Measurements from ENCODE around the gene OR14A16.

The OR14A16 gene, protein sequence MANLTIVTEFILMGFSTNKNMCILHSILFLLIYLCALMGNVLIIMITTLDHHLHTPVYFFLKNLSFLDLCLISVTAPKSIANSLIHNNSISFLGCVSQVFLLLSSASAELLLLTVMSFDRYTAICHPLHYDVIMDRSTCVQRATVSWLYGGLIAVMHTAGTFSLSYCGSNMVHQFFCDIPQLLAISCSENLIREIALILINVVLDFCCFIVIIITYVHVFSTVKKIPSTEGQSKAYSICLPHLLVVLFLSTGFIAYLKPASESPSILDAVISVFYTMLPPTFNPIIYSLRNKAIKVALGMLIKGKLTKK

DNA sequence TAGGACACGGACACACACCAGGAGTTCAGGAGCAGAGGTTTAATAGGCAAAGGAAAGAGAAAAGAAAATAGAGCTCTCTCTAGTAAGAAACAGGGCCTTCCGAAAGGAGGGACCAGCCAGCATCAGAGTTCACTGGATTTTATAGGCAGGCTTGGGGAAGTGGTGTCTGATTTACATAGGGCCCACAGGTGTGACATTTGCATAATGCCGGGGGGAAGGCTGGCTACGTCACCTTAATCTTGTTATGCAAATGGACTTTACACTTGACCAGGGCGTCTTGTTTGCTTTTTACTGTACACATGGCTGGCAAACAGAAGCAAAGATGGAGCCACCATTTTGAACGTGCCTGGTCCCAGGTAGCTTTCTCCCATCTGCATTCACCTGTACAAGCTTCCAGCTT, at the start of gene OR14A16:
Gene OR14A16 (minus strand): TSS at position 97 of the 400 bp plus-strand sequence. CDS start 8,390 bp downstream, outside the sequence.
- DNase-seq (ENCODE audit: low read depth, low spot score): no peak

DNA sequence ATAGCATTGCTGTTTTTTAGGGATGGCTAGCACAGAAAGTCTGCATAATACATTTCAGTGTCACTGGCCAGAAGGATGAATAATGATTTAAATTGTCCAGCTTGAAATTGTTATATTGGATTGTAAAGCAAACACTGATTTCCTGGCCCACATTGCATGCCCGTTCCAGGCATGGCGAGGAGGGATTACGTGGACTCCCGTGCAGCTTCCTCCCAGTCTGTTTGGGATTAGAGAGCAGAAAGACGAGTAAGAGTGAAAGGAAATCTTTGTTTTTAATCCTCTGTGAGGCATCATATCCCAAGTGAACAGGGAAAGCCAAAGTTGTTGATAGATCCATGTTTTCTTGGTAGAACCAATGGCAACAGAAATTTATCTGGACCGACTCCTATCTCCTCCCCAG, 41.5 kb upstream of the OR14A16 start:
- DNase-seq (ENCODE audit: low read depth, low spot score): no peak

DNA sequence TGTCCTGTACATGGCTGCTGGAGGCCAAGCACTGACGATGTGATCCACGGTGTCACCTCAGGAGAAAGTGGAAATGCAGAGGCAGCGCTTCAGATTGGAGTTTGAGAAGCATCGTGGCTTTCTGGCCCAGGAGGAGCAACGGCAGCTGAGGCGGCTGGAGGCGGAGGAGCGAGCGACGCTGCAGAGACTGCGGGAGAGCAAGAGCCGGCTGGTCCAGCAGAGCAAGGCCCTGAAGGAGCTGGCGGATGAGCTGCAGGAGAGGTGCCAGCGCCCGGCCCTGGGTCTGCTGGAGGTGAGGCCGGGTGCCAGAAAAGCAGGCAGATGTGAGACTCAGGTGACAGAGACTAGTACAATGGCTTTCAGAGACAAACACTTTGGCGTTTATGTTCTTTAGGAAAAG, 40.7 kb upstream of the OR14A16 start:
- DNase-seq (ENCODE audit: low read depth, low spot score): no peak

DNA sequence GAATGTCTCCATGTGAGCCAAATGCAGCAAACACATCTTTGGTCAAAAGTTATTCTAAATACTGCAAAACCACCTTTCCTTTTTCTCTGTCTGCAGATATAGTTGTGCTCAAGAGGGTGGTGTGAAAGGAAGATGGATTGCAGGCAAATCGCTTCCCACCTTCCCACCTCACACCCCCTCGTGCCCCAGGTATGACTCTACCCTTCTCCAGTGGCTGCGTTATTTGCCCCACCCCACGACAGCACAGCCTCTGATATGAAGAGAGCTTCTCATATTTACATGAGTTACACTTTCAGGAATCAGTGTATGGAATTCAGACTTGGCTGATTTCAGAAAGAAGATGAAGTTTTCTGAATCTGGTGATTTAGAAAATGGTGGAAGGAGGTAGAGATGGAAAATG, 38.8 kb upstream of the OR14A16 start:
- DNase-seq (ENCODE audit: low read depth, low spot score): no peak

DNA sequence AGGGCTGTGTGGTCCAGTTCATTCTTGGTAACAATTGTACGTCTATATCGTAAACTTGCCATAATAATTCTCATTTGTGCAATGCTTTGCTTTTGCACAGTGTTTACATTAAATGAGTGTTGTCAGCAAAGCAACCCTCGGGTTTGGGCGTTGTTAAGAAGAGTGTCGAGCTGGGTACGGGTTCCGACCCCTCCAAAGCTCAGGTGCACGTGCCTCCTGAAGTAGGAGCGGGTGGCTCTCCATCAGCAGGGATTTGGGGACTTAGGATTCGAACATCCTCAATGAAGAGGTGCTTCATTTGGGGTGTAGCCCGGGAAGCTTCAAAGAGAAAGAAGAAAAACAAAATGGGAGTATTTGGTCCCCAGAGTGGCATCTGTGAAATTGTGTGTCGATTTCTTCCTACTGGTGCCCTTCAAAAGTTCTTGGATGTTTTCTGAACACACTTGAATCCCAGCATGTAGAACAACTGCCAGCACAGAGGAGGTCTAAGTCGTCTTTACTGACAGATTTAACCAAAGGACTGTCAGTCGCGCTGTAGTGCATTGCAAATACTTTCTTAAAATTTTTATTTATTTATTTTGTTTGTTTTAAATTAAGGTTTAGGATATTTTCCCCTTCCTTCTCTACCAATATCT, 34.2 kb upstream of the OR14A16 start:
- DNase-seq (ENCODE audit: low read depth, low spot score): no peak

DNA sequence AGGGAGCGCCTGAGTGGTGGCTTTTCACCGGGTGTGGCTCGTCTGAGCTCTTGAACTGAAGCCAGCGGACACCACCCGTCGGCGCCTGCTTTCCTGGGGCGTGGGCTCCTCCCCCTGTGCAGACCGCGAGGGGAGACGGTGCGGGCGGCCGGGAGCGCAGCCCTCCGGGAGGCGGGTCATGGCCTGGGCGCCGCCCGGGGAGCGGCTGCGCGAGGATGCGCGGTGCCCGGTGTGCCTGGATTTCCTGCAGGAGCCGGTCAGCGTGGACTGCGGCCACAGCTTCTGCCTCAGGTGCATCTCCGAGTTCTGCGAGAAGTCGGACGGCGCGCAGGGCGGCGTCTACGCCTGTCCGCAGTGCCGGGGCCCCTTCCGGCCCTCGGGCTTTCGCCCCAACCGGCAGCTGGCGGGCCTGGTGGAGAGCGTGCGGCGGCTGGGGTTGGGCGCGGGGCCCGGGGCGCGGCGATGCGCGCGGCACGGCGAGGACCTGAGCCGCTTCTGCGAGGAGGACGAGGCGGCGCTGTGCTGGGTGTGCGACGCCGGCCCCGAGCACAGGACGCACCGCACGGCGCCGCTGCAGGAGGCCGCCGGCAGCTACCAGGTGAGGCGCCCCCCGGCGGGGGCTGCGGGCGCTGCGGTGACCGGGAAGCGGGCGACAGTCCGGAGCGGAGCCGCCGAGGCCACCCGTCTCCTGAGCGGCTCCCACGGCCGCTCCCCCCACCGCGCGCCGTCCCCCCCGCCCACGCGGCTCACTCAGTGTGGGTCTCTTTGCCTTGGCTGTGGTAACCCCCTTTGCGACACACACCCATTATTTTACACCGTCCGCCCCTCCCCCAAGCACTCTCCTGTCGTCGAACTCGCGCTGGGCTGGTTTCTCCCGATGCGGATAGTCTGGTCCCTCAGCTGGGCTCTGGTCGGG, 33.4 kb upstream of the OR14A16 start, which contains the start of gene TRIM58:
Gene TRIM58 (plus strand): TSS at position 119 of the 916 bp plus-strand sequence. CDS start 60 bp downstream, at position 179.
- no peak for DNase-seq (ENCODE audit: low read depth, low spot score)

DNA sequence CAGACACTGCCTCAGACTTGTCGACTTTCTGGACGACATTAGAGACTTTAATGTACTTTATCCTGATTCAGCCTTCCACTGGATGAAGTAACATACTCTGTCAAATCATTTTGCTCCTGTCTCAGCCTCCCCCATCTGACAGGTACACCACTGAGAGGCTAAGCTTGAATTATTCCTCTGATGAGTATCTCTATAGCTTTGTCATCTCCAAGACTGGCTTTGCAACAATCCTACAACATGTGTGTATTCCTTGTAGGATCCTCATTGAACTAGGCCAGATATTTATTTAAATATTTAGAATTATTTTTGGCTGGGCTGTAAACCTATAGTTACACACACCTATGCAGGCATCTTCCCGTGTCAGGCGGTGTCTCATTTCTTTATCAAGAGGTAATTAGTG, 32.0 kb upstream of the OR14A16 start:
- DNase-seq (ENCODE audit: low read depth, low spot score): no peak

DNA sequence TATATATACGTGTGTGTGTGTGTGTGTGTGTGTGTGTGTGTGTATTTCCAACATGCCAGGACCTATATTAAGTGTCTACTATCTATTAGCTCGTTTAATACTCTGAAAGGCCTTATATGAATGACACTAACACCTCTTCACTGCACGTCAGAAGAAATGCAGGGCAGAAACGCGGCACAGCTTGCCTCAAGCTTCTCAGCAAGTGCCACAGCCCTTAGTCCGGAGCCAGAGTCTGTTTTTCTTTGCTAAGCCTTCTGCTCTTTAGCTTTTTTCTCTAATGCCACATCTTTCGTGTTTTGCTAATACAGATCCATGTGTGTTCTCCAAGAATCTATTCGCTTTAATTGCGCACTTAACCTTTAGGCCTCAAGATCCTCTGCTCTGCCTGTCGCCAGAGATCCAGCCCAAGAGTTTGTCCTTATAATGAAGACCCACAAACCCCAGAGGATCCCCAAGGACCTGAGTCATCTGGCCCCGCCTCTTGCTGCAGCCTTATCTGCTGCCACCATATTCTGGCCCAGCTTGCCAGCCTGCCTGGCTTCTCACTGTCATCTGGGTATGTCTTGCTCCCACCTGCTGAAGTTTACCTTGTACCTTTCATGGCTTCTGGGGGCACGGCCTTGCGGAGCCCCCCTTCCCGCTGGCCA, 31.1 kb upstream of the OR14A16 start:
- no peak for DNase-seq (ENCODE audit: low read depth, low spot score)

DNA sequence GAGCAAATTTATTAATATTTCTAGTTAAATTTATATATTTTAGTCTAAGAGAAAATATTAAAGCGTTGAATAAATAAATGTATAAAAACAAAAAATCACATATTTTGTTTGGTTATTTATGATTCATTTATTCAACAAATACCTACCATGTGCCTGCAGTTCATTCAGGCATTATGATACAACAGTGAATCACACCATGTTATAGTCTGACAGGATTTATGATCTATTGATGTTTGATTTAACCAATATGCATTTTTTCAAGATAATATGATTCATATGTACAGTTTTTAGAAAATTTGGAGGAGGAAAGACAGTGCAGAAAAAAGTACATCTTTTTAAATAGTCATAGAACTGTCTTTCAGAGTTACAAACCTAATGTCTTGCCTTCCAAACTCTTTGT, 25.7 kb upstream of the OR14A16 start:
- DNase-seq (ENCODE audit: low read depth, low spot score): no peak

DNA sequence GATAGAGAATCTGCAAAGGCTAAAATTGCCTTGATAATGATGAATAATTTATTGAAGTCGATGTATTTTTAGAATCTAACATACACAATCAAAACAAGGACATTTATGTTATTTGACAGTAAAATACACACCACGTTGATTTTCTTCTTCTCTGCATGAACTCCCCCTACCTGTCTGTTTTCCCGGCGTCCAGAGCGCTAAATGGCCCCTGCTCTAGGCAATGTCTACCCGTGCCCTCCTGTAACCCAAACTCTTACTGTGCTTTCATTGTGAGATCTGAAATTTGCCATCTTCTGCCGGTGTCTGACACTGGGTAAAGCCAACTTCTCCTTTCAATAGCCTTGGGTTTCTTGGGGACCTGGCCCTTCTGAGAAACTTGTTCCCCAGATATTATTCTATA, 24.4 kb upstream of the OR14A16 start:
- DNase-seq (ENCODE audit: low read depth, low spot score): no peak

DNA sequence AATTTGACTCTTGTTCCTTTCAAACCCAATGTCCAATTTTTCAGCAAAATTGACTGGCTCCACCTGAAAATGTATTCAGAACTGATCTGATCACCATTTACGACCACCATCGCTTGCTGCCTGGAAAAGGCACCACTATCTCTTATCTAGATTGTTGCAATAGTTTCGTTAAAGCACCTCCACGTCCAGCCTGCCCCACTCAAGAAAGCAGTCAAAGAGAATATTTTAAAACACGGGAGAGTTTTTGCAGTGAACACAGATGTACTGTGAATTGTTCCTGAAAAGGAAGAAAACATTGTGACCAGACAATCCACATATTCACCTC, 21.7 kb upstream of the OR14A16 start:
- DNase-seq (ENCODE audit: low read depth, low spot score): no peak

DNA sequence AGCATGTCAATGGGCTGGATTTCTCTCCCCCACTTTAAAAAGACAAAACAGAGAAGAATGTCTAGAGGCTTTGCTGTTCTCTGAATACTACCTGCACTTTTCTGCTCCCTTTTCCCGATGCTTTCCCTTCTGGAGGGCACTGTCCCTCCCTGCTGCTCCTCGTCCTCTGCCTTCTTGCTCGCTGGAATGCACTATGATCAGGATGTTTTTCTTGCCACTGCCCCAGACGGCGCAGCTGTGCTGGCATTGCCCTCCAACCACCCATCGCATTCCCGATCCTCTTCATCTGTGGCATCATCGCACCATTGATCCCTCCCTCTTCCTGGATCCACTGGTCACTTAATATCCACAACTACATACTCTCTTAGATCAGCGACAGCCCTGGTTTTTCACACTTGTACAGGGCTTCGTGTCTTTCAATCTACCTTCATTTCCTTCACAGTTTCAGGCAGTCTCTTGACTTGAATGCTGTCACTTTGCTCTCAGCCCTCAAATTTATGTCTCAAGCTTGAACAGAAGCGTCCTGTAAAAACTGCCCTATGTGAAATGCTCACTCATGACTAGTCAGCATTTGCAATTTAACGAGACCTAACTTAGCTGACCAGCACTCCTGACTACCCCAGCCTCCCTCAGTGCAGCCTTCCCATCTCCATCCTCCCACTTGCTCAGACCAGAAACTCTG, 21.2 kb upstream of the OR14A16 start:
- DNase-seq (ENCODE audit: low read depth, low spot score): no peak

DNA sequence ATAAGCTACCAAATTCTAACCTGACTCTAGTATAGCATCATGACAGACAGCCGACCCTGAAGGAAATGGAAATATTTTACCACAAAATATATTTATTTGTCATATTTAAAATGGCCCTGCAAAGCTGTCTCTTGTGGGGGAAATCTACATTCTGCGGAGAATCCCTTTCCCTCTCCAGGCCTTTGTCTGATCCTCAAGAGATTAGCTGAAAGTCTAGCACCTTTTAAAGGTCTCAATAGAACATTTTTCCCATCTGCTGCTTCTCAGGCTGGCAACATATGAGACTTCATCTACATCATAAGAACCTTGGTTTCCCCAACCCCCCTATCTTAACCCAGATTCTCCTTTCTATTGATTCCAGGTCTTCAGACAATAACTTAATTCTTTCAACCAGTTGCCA, 19.5 kb upstream of the OR14A16 start:
- DNase-seq (ENCODE audit: low read depth, low spot score): no peak

DNA sequence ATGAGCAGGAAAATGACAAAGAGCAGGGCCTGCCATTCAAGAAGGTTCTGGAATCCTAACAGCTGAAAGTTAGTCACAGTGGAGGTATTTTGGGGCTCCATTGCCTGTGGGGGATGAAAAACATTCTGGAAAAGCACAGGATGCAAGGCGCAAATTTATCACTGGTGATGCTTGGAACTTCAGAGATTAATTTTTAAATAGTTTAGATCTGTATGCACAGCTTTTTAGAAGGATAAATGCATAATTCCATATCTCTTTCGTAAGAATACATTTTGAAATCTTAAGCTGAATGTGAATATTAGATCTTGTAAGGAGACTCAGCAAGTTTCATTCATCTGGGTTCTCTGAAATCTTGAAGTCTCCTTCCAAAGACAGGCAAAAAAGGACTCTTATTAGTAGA, 17.9 kb upstream of the OR14A16 start, which contains the start of gene OR11L1:
Gene OR11L1 (minus strand): TSS at position 101 of the 400 bp plus-strand sequence. CDS start 0 bp downstream, at position 101.
- DNase-seq (ENCODE audit: low read depth, low spot score): no peak

DNA sequence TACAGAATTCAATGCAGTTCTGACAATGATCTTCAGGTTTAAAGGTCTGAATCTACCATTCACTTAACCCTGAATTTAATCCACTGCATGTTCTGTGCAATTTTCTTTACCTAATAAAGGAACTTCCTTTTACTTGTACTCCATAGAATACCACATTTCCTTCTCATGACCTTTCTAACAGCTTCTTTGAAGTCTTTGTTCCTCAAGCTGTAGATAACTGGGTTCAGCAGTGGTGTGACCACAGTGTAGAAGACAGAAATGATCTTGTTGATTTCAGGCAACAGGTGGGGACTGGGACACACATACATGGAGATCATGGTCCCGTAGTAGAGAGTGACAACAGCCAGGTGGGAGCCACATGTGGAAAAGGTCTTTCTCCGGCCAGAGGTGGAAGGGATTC, 16.9 kb upstream of the OR14A16 start:
- no peak for DNase-seq (ENCODE audit: low read depth, low spot score)

DNA sequence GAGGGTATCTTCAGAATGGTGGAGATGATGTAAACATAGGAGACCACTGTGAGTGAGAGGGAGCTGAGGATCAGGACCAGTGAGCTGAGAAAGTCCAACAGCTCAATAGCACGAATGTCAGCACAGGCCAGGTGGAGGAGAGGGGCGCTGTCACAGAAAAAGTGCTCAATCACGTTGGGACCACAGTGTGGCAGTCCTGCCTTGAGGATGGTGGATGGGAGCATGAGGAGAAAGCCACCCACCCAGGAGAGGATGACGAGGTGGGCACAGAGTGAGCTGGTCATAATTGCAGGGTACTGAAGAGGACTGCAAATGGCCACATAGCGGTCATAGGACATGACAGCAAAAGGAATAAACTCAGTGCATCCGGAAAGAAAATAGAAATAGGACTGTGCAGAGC, 9.7 kb upstream of the OR14A16 start:
- no peak for DNase-seq (ENCODE audit: low read depth, low spot score)

DNA sequence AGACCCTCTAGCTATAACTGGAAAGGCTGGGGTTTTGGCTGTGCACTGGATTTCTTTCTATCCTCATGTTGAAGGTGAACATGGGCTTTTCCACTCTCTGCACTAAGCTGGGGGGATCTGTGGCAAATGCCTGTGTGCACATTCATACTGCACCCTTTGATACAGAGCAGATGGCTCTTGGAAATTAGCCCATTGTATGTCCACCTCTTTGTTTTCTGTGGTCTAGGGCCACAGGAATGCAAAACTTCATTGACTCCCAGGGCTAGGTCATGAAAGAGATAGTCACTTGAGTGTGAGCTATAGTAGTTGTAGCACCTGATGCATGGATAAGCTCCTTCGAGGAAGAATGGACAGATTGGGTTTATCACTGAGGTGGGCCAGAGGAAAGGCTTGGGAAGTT, 5.7 kb upstream of the OR14A16 start:
- no peak for DNase-seq (ENCODE audit: low read depth, low spot score)

DNA sequence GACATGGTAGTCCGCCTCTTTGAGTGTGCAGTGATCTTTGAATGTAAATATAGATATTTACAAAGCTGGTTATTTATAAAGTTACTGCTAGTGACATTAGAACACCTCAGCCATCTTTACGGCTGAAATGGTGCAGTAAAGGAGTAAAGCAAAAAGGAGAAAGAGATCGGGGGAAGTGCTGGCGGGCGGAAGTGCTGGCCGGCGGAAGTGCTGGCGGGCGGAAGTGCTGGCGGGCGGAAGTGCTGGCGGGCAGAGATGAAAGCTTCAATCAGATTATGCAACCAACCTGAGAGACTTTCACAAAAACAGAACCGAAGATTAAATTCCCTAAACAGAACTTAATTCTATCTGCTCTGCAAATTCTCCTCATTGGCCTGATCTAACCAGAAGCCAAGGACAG, 1.4 kb upstream of the OR14A16 start:
- no peak for DNase-seq (ENCODE audit: low read depth, low spot score)

DNA sequence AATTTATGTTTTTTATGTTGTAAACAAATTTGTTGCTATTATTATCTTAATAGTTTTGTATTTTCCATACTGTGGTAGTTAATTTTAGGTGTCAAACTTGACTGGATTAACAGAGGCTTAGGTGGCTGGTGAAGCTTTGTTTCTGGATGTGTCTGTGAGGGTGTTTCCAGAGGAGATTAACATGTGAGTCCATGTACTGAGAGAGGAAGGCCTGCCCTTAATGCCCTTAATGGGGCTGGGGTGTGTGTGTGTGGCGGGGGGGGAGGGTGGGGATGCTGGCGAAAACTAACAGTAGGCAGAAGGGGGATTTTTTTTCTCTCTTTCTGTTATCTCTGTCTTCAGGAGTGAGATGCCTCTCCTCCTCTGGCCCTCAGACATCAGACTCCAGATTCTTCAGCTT, 1.9 kb downstream of the OR14A16 start:
- no peak for DNase-seq (ENCODE audit: low read depth, low spot score)

DNA sequence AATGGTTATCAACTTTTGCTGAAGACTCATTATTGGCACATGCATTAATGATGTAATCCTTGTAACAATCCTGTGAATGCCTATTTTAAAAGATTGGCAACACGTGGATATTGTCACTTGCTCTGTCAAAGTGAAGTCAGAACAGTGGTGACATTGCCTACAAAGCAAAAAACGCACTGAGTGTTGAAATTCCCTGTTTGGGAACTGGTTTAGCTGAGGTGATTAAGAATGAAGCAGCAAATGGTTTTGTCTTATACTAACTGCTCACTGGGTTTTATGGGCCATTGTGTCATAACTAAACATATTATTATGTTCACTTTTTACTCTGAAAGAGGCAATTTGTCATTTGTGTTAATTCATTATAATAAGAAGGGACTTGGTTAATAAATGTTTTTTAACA, 11.3 kb downstream of the OR14A16 start:
- DNase-seq (ENCODE audit: low read depth, low spot score): no peak

DNA sequence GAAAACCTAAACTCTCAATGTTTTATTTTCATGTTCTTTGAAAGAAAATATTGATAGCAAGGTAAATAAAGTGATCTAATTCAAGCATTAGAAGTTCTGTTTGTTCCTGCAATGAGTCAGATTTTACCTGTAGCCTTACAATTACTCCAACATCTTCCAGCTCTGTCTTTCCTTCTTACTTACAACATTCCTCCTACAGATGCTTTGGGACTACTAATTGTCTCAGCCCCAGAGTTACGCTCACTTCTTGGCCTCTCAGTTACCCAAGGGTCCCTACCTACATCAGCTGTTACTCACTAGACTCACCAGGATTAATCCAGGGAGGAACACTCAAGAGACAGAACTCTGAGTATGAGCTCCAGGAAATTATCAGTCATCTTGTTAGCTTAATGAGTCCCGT, 26.4 kb downstream of the OR14A16 start:
- no peak for DNase-seq (ENCODE audit: low read depth, low spot score)
